Hepatocyte (in vitro differentiated cells): Measurements from ENCODE around the gene PAAF1. TPM values are rescaled to one million over a fixed set of nuclear protein-coding genes. Genes with fewer than 3 reads are reported as not detected.
A peak's percentile ranks its signal among the peaks of the same experiment; 100 is the strongest.

ENCODE experiments used
- DNase-seq: peaks from one replicate; pipeline ENCODE4 v3.0.0-alpha.2; 2016; ENCODE audit warnings: low spot score
- H2AFZ ChIP-seq: fragments of 200-600 bp; sonication (generic); 2 replicates; pipeline ENCODE4 v1.6.0; 2016; ENCODE audit warnings: antibody characterized with exemption, mild to moderate bottlenecking
- H3K27ac ChIP-seq: fragments of 200-600 bp; sonication (generic); 2 replicates; pipeline ENCODE4 v1.5.1; 2016; ENCODE audit warnings: mild to moderate bottlenecking
- H3K27me3 ChIP-seq: fragments of 200-600 bp; sonication (generic); 2 replicates; pipeline ENCODE4 v1.6.1; 2016
- H3K36me3 ChIP-seq: fragments of 200-600 bp; sonication (generic); replicated peaks from 2 replicates; pipeline ENCODE4 v1.5.1; 2016; ENCODE audit warnings: low read depth; ENCODE audit not compliant: insufficient read depth
- H3K4me1 ChIP-seq: fragments of 200-600 bp; sonication (generic); 2 replicates; pipeline ENCODE4 v1.5.1; 2016; ENCODE audit warnings: mild to moderate bottlenecking, moderate library complexity; ENCODE audit not compliant: insufficient read depth
- H3K4me2 ChIP-seq: fragments of 200-600 bp; sonication (generic); 2 replicates; pipeline ENCODE4 v1.6.0; 2016
- H3K4me3 ChIP-seq: fragments of 200-600 bp; sonication (generic); 2 replicates; pipeline ENCODE4 v1.5.1; 2016; ENCODE audit warnings: mild to moderate bottlenecking
- H3K79me2 ChIP-seq: fragments of 200-600 bp; sonication (generic); 2 replicates; pipeline ENCODE4 v1.6.0; 2017; ENCODE audit warnings: mild to moderate bottlenecking
- H3K9me2 ChIP-seq: fragments of 200-600 bp; sonication (generic); replicated peaks from 2 replicates; pipeline ENCODE4 v1.6.0; 2017; ENCODE audit warnings: mild to moderate bottlenecking; ENCODE audit not compliant: insufficient read depth
- H3K9me3 ChIP-seq: fragments of 200-600 bp; sonication (generic); 2 replicates; pipeline ENCODE4 v1.5.1; 2016; ENCODE audit warnings: low read depth, mild to moderate bottlenecking
- H4K20me1 ChIP-seq: fragments of 200-600 bp; sonication (generic); 2 replicates; pipeline ENCODE4 v1.6.0; 2016; ENCODE audit warnings: mild to moderate bottlenecking; ENCODE audit not compliant: insufficient read depth, poor library complexity, severe bottlenecking
- EZH2 ChIP-seq: fragments of 200-600 bp; sonication (generic); IDR thresholded peaks from 2 replicates; pipeline ENCODE4 v1.6.1; 2016; ENCODE audit warnings: antibody characterized with exemption, mild to moderate bottlenecking, borderline replicate concordance
- EZH2phosphoT487 ChIP-seq: fragments of 200-600 bp; sonication (generic); IDR thresholded peaks from one replicate; pipeline ENCODE4 v1.6.1; 2018; ENCODE audit warnings: antibody characterized with exemption, mild to moderate bottlenecking, low read depth, moderate library complexity; ENCODE audit not compliant: unreplicated experiment, severe bottlenecking
- WGBS: methylation state at CpG from one replicate; pipeline ENCODE4 v1.1.6; 2016; ENCODE audit warnings: low lambda C conversion rate; ENCODE audit errors: missing lambda C conversion rate; 5-methylcytosine and 5-hydroxymethylcytosine counted together
- polyA plus RNA-seq: library from polyadenylated mRNA; unstranded; fragments of >200 nt; fragmentation: Nextera tagmentation; extraction: Ambion mirVana; gene quantifications from 2 replicates; pipeline ENCODE4 v1.2.1, GENCODE V29; 2016
- total RNA-seq: library from RNA; depleted of rRNA; stranded (reverse); fragments of >200 nt; gene quantifications from 2 replicates; pipeline ENCODE4 v1.2.3, GENCODE V29; 2014
- TF ChIP-seq, protein P1 (sequence below): fragments of 200-600 bp; sonication (generic); IDR thresholded peaks from 2 replicates; pipeline ENCODE4 v1.5.1; 2016; ENCODE audit warnings: antibody characterized with exemption, mild to moderate bottlenecking; ENCODE audit not compliant: poor library complexity

The PAAF1 gene
- total and polyA plus RNA-seq, 2 experiments from 2014 or later: 16.0 to 31.0 TPM

GRCh38 chr11:73872749-73873357, 3.9 kb upstream of the PAAF1 start:
- DNase-seq: no peak
- H3K79me2 ChIP-seq: peaks cover 33% of the 10 kb centered on the region
- H3K4me1 ChIP-seq: peaks cover 14% of the 10 kb centered on the region
- H3K27me3 ChIP-seq: no peaks in the 10 kb centered on the region
- no peaks in the 10 kb centered on the region for H3K36me3 ChIP-seq
- H3K9me2 ChIP-seq: no peaks in the 10 kb centered on the region
- no peak overlapping the region for H3K27ac ChIP-seq
- WGBS: 99% methylated on average over 9 of the region's 9 CpGs
- no peak overlapping the region for H3K4me3 ChIP-seq
- H3K9me3 ChIP-seq: no peaks in the 10 kb centered on the region
- TF ChIP-seq, protein P1, sequence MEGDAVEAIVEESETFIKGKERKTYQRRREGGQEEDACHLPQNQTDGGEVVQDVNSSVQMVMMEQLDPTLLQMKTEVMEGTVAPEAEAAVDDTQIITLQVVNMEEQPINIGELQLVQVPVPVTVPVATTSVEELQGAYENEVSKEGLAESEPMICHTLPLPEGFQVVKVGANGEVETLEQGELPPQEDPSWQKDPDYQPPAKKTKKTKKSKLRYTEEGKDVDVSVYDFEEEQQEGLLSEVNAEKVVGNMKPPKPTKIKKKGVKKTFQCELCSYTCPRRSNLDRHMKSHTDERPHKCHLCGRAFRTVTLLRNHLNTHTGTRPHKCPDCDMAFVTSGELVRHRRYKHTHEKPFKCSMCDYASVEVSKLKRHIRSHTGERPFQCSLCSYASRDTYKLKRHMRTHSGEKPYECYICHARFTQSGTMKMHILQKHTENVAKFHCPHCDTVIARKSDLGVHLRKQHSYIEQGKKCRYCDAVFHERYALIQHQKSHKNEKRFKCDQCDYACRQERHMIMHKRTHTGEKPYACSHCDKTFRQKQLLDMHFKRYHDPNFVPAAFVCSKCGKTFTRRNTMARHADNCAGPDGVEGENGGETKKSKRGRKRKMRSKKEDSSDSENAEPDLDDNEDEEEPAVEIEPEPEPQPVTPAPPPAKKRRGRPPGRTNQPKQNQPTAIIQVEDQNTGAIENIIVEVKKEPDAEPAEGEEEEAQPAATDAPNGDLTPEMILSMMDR: no peak
- no peak for TF ChIP-seq EZH2
- no peak for TF ChIP-seq EZH2phosphoT487
- no peaks in the 10 kb centered on the region for H4K20me1 ChIP-seq
- no peak overlapping the region for H2AFZ ChIP-seq
- no peak overlapping the region for H3K4me2 ChIP-seq

DNA sequence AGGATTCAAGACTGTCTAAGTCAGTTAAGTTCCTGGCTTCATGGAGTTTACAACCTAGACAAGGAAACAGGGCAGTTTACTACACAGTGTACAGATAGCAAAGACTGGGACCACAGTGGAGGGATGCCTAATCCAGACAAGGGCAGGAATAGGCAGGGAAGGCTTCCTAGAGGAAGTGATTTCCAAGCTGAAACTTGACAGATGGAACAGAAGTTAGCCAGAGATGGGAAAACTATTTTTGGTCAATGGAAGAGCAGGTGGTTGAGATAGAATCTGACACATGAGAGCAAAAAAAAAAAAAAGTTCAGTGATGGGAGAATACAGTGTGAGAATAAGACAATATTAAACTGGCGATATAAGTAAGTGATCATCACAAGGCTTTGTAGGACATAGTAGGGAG, 1.4 kb upstream of the PAAF1 start:
- no peak for TF ChIP-seq EZH2
- no peak for TF ChIP-seq EZH2phosphoT487
- TF ChIP-seq, protein P1: no peak
- 100% methylated on average over 1 of the region's 1 CpG for WGBS
- H3K4me3 ChIP-seq: peak overlapping the region; percentile 37
- peak overlapping the region; percentile 75 for H3K4me2 ChIP-seq
- H3K27me3 ChIP-seq: no peaks in the 10 kb centered on the region
- no peaks in the 10 kb centered on the region for H4K20me1 ChIP-seq
- peaks cover 40% of the 10 kb centered on the region for H3K79me2 ChIP-seq
- H2AFZ ChIP-seq: no peak overlapping the region
- no peaks in the 10 kb centered on the region for H3K9me2 ChIP-seq
- peak overlapping the region; percentile 96 for H3K27ac ChIP-seq
- H3K9me3 ChIP-seq: no peaks in the 10 kb centered on the region
- H3K36me3 ChIP-seq: no peaks in the 10 kb centered on the region
- H3K4me1 ChIP-seq: peaks cover 15% of the 10 kb centered on the region
- DNase-seq: no peak

DNA sequence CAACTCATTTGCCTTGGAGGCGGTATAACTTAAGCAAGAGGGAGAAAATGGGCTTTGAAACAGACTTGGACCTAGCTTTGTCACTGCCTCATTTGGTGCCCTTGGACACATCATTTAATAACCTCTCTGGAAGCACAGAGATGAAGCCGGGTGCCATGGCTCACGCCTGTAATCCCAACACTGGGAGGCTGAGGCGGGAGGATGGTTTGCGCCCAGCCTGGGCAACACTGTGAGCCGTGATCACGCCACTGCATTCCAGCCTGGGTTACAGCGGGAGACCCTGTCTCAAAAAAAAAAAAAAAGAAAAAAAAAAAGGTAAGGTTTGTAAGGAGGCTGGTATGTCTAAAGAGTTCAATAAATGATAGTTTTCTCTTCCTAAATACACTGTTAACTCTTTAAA, 959 bp upstream of the PAAF1 start:
- Histone ChIP-seq H3K36me3 (no peaks in the 10 kb centered on the region), H3K9me2 (no peaks in the 10 kb centered on the region), H3K27me3 (no peaks in the 10 kb centered on the region), H4K20me1 (no peaks in the 10 kb centered on the region), H3K4me1 (peaks cover 15% of the 10 kb centered on the region), H3K9me3 (no peaks in the 10 kb centered on the region), H2AFZ (peak overlapping the region; percentile 34), H3K79me2 (peaks cover 40% of the 10 kb centered on the region), H3K27ac (peak overlapping the region; percentile 96), H3K4me3 (peak overlapping the region; percentile 37), H3K4me2 (peak overlapping the region; percentile 75)
- TF ChIP-seq, protein P1: no peak
- TF ChIP-seq EZH2phosphoT487 (no peak), EZH2 (no peak)
- peak; percentile 14 for DNase-seq
- 35% methylated on average over 7 of the region's 8 CpGs for WGBS
